RWPE2 (cell line): ENCODE data around the gene GPR84.

Experiments
- ATAC-seq: fragments of 200-7000 bp; cut with Tn5 transposase; 3 replicates; pipeline ENCODE4 v1.9.1; 2021; ENCODE audit warnings: low read depth
- DNase-seq: peaks from one replicate; pipeline ENCODE4 v3.0.0-alpha.2; 2020; ENCODE audit warnings: low spot score
- H3K27ac ChIP-seq: fragments of 450-650 bp; 2 replicates; pipeline ENCODE4 v1.5.1; 2017; ENCODE audit warnings: mild to moderate bottlenecking; ENCODE audit not compliant: poor library complexity, severe bottlenecking
- H3K27me3 ChIP-seq: fragments of 250-450 bp; sonication (Bioruptor Pico); 2 replicates; pipeline ENCODE4 v1.5.1; 2021; ENCODE audit warnings: mild to moderate bottlenecking, moderate library complexity; ENCODE audit not compliant: insufficient read depth, poor library complexity, severe bottlenecking
- H3K36me3 ChIP-seq: fragments of 250-450 bp; sonication (Bioruptor Pico); 2 replicates; pipeline ENCODE4 v1.5.1; 2020; ENCODE audit warnings: low read depth, mild to moderate bottlenecking, moderate library complexity
- H3K4me1 ChIP-seq: fragments of 250-450 bp; sonication (Bioruptor Pico); 2 replicates; pipeline ENCODE4 v1.5.1; 2021; ENCODE audit warnings: mild to moderate bottlenecking, moderate library complexity; ENCODE audit not compliant: insufficient read depth, poor library complexity, severe bottlenecking
- H3K4me3 ChIP-seq: fragments of 250-450 bp; sonication (Bioruptor Pico); 2 replicates; pipeline ENCODE4 v1.5.1; 2021; ENCODE audit warnings: mild to moderate bottlenecking, moderate library complexity; ENCODE audit not compliant: severe bottlenecking
- H3K9me3 ChIP-seq: fragments of 250-450 bp; sonication (Bioruptor Pico); 2 replicates; pipeline ENCODE4 v1.5.1; 2021; ENCODE audit warnings: mild to moderate bottlenecking, moderate library complexity; ENCODE audit not compliant: severe bottlenecking
- CTCF ChIP-seq: fragments of 450-650 bp; IDR thresholded peaks from one replicate; pipeline ENCODE4 v1.5.1; 2017; ENCODE audit warnings: mild to moderate bottlenecking, moderate library complexity; ENCODE audit not compliant: poor library complexity, severe bottlenecking

GPR84 gene

DNA sequence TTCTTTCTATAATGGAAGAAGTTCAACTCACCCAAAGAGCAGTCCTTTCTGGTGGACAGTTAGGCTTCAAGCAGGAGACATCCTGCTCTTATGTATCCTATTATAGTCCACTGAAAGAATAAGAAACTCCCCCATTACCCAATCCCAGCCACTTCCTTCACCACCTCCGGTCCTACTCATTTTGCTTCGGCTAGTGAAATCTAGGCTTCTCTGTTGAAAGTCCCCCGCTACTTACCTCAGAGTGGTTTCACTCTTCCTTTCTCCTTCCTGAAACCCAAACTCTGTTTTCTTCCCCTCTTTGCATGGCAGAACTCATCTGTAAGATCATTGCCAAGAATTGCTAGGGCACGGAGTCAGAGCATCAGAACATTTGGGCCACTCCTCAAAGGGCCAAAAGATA lies at the start of gene GPR84:
TSS of gene GPR84 (minus strand) at position 74 of the 400 bp plus-strand sequence. CDS start 635 bp downstream, outside the sequence.
- DNase-seq (no peak), ATAC-seq (no peak)
- H3K27me3 ChIP-seq = no peaks in the 10 kb centered on the region
- peaks cover 3% of the 10 kb centered on the region; the same call in 1 of the 2 replicates for H3K36me3 ChIP-seq
- H3K4me1 ChIP-seq = peaks cover 8% of the 10 kb centered on the region
- H3K9me3 ChIP-seq = no peaks in the 10 kb centered on the region
- H3K4me3 ChIP-seq = no peak within 1 kb of the TSS
- no peak within 1 kb of the TSS for H3K27ac ChIP-seq
- no peak for TF ChIP-seq CTCF

DNA sequence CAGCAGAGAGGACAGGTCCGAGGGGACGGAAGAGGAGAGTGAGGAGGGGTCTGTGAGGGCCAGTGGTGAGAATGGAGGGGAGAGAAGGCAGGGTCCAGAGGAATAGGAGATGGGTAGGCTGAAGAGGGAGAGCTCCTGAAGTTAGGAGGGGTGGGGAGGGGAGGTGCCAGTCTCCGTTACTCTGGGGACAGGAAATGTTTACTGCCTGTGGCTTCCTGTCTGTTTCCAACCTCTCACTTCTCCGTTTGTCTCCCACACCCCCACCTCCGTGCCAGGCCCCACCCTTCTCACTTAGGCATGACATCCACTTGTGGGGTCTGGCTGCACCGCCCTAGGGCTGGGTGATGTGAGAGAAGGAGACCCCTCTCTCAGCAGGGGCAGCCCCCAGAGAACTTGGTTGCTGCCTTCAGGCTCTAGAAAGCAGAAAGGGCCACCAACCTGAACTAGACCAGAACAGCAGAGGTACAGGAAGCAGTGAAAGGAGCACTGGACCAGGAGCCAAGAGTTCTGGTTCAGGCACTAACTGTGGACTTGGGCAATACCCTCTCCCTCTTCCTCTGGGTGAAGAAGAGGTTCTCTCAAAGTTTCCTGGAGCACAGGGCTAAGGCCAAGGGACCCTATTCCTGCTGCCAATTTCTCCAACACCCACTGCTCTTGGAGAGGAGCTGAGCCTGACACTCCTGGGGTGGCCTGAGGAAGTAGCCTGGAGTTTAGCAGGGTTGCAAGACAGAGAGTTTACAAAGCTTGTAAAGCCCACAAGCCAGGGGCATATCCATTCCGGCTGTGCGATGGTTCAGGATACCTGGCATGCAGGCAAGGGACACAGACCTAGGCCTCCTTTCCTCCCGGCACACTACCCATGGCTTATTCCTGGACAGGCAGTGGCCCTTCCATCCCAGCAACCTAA lies 49.3 kb upstream of the GPR84 start:
- Histone ChIP-seq H3K27me3 (no peaks in the 10 kb centered on the region), H3K4me1 (peaks cover 58% of the 10 kb centered on the region), H3K36me3 (peaks cover 82% of the 10 kb centered on the region), H3K4me3 (no peak overlapping the region), H3K9me3 (no peaks in the 10 kb centered on the region), H3K27ac (peak overlapping the region; percentile 92)
- ATAC-seq (no peak), DNase-seq (no peak)
- TF ChIP-seq CTCF = no peak

DNA sequence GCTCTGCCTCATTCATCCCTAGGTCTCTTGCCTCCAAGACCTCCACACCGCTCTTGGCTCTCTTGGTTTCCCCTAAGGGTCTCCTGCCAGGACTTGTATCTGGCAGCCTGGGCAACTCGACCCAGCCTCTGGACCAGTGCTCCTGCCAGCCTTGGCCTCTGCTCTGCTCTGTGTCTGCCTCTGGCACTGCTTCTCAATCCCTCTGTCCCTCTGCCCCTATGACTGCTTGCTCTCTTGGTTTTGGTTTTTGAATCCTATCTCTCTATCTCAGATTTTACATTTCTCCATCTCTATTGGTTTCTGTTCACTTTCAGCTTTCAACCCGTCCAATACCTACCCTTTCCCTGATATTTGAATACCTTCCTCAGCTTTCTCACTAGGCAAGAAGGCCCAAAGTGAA lies 48.5 kb upstream of the GPR84 start:
- peak overlapping the region; percentile 92 for H3K27ac ChIP-seq
- ATAC-seq (no peak), DNase-seq (no peak)
- H3K27me3 ChIP-seq = no peaks in the 10 kb centered on the region
- peaks cover 58% of the 10 kb centered on the region for H3K4me1 ChIP-seq
- H3K9me3 ChIP-seq = no peaks in the 10 kb centered on the region
- peaks cover 89% of the 10 kb centered on the region for H3K36me3 ChIP-seq
- TF ChIP-seq CTCF = no peak
- H3K4me3 ChIP-seq = no peak overlapping the region

GRCh38 chr12:54412348-54412747 lies 48.1 kb upstream of the GPR84 start:
- Histone ChIP-seq H3K4me3 (no peak overlapping the region), H3K27me3 (no peaks in the 10 kb centered on the region), H3K9me3 (no peaks in the 10 kb centered on the region), H3K36me3 (peaks cover 94% of the 10 kb centered on the region), H3K4me1 (peaks cover 58% of the 10 kb centered on the region), H3K27ac (peak overlapping the region; percentile 92)
- no peak for TF ChIP-seq CTCF
- ATAC-seq (no peak), DNase-seq (no peak)
